IMR-90 (cell line): ENCODE results near the gene LRRIQ4. TPM values are rescaled to one million over a fixed set of nuclear protein-coding genes. Genes with fewer than 3 reads are reported as not detected.

ENCODE experiments used
- ATAC-seq: fragments of 200-7000 bp; cut with Tn5 transposase; 2 replicates; pipeline ENCODE4 v1.9.1; 2020; ENCODE audit warnings: low read depth, mild to moderate bottlenecking, moderate library complexity
- BruUV-seq: library from RNA; stranded (reverse); fragments of 400-500 nt; replicated peaks from 2 replicates; lab custom pipeline; 2021; lab: Mats Ljungman, UMichigan
- CTCF ChIA-PET: fragments of 300-600 bp; formaldehyde crosslinking; extraction: SDS; loops from one replicate; lab custom pipeline; 2021; ENCODE audit warnings: antibody characterized with exemption; lab: Yijun Ruan, JAX
- POLR2A ChIA-PET: fragments of 300-600 bp; sonication (Branson Sonifier 250); formaldehyde crosslinking; loops from one replicate; lab custom pipeline; 2022; ENCODE audit warnings: antibody characterized with exemption; ENCODE audit not compliant: unreplicated experiment; lab: Charles Lee
- DNase-seq: peaks from one replicate; pipeline ENCODE4 v3.0.0; 2013
- H2AFZ ChIP-seq: replicated peaks from 2 replicates; pipeline ENCODE3; 2013; ENCODE audit warnings: low read length, mild to moderate bottlenecking; ENCODE audit not compliant: poor library complexity
- H2AK5ac ChIP-seq: 2 replicates; pipeline ENCODE4 v1.6.1; 2013; ENCODE audit warnings: low read depth, low read length, inconsistent platforms
- H2AK9ac ChIP-seq: replicated peaks from 2 replicates; pipeline ENCODE3; 2013; ENCODE audit warnings: mild to moderate bottlenecking, low read depth, low read length, moderate library complexity; ENCODE audit not compliant: poor library complexity
- H2BK120ac ChIP-seq: 2 replicates; pipeline ENCODE4 v1.6.1; 2013; ENCODE audit warnings: low read depth, low read length, inconsistent platforms
- H2BK15ac ChIP-seq: 3 replicates; pipeline ENCODE4 v1.6.1; 2013; ENCODE audit warnings: low read depth, low read length, inconsistent platforms
- H2BK20ac ChIP-seq: 2 replicates; pipeline ENCODE4 v1.6.1; 2013; ENCODE audit warnings: low read depth, mild to moderate bottlenecking, inconsistent platforms, low read length, moderate library complexity
- H2BK5ac ChIP-seq: 2 replicates; pipeline ENCODE4 v1.6.1; 2013; ENCODE audit warnings: mild to moderate bottlenecking, low read depth, low read length, inconsistent platforms; ENCODE audit not compliant: poor library complexity, severe bottlenecking
- H3K14ac ChIP-seq: replicated peaks from 2 replicates; pipeline ENCODE4 v1.6.1; 2013; ENCODE audit warnings: low read depth, low read length, inconsistent platforms
- H3K18ac ChIP-seq: 2 replicates; pipeline ENCODE4 v1.6.1; 2013; ENCODE audit warnings: low read depth, low read length, control low read depth
- H3K23ac ChIP-seq: 2 replicates; pipeline ENCODE4 v1.6.1; 2013; ENCODE audit warnings: low read depth, low read length, inconsistent platforms
- H3K27ac ChIP-seq: 2 replicates; pipeline ENCODE4 v1.5.1; 2013; ENCODE audit warnings: mild to moderate bottlenecking, control low read depth, low read length; ENCODE audit not compliant: insufficient read depth
- H3K27me3 ChIP-seq: 2 replicates; pipeline ENCODE4 v1.6.1; 2013; ENCODE audit warnings: low read length; ENCODE audit not compliant: control insufficient read depth, insufficient read depth
- H3K36me3 ChIP-seq: 2 replicates; pipeline ENCODE4 v1.6.1; 2013; ENCODE audit warnings: low read length, mixed read lengths; ENCODE audit not compliant: control insufficient read depth, insufficient read depth
- H3K4ac ChIP-seq: 2 replicates; pipeline ENCODE4 v1.6.1; 2013; ENCODE audit warnings: low read depth, low read length, inconsistent platforms
- H3K4me1 ChIP-seq: 2 replicates; pipeline ENCODE4 v1.6.1; 2013; ENCODE audit warnings: low read length, mixed read lengths; ENCODE audit not compliant: control insufficient read depth, insufficient read depth
- H3K4me2 ChIP-seq: 2 replicates; pipeline ENCODE4 v1.6.1; 2013; ENCODE audit warnings: low read depth, mild to moderate bottlenecking, control low read depth, low read length, moderate library complexity
- H3K4me3 ChIP-seq: 2 replicates; pipeline ENCODE4 v1.5.1; 2013; ENCODE audit warnings: low read depth, mild to moderate bottlenecking, control low read depth, low read length, moderate library complexity; ENCODE audit not compliant: insufficient read depth
- H3K56ac ChIP-seq: 2 replicates; pipeline ENCODE4 v1.6.1; 2013; ENCODE audit warnings: low read length, inconsistent platforms; ENCODE audit not compliant: insufficient read depth; ENCODE audit errors: extremely low read depth
- H3K79me1 ChIP-seq, 2 experiments: 2 replicates each; pipeline ENCODE4 v1.6.1; 2013; ENCODE audit warnings: low read length in 2 of 2, inconsistent platforms in 1 of 2, low read depth in 1 of 2
- H3K9ac ChIP-seq: 2 replicates; pipeline ENCODE4 v1.6.1; 2013; ENCODE audit warnings: low read depth, low read length, control low read depth
- H3K9me1 ChIP-seq: 2 replicates; pipeline ENCODE4 v1.6.1; 2013; ENCODE audit warnings: low read length, inconsistent platforms; ENCODE audit not compliant: insufficient read depth
- H3K9me3 ChIP-seq: 2 replicates; pipeline ENCODE4 v1.6.1; 2013; ENCODE audit warnings: low read length; ENCODE audit not compliant: control insufficient read depth, insufficient read depth
- H4K20me1 ChIP-seq: 2 replicates; pipeline ENCODE4 v1.6.1; 2013; ENCODE audit warnings: low read length, inconsistent platforms; ENCODE audit not compliant: insufficient read depth
- H4K5ac ChIP-seq: 2 replicates; pipeline ENCODE4 v1.6.1; 2013; ENCODE audit warnings: mild to moderate bottlenecking, low read depth, low read length, control low read depth
- H4K8ac ChIP-seq, 2 experiments: 2 replicates each; pipeline ENCODE4 v1.6.1; 2013; ENCODE audit warnings: low read depth in 2 of 2, low read length in 2 of 2, control low read depth in 1 of 2, inconsistent platforms in 1 of 2
- H4K91ac ChIP-seq: 2 replicates; pipeline ENCODE4 v1.6.1; 2013; ENCODE audit warnings: low read depth, low read length, inconsistent platforms; ENCODE audit not compliant: insufficient read depth
- MAFK ChIP-seq: IDR thresholded peaks from 2 replicates; pipeline ENCODE4 v1.6.1; 2012; ENCODE audit warnings: low read depth, low read length, improper control_type of control experiment
- NFE2L2 ChIP-seq: fragments of 150-350 bp; IDR thresholded peaks from 2 replicates; pipeline ENCODE4 v1.6.1; 2016; ENCODE audit warnings: low read depth, mild to moderate bottlenecking, low read length
- WGBS, 2 experiments: methylation state at CpG; one replicate each; pipeline versions ENCODE4 v1.1.5 to v1.1.7; 2013; ENCODE audit warnings: missing lambda C conversion rate in 2 of 2; ENCODE audit not compliant: insufficient read length in 1 of 2; ENCODE audit errors: extremely low coverage in 2 of 2; 5-methylcytosine and 5-hydroxymethylcytosine counted together
- dilution Hi-C: fragments of 300-500 bp; cut with HindIII; formaldehyde crosslinking; loops from one replicate; pipeline ENCODE4 v1.14.3; 2018; ENCODE audit warnings: low sequenced_read_pairs; ENCODE audit not compliant: unreplicated experiment
- in situ Hi-C: fragments of 300-500 bp; cut with MboI; formaldehyde crosslinking; loops from 3 replicates; pipeline ENCODE4 v1.14.3; 2019; ENCODE audit warnings: low sequenced_read_pairs, inconsistent platforms, mixed read lengths
- intact Hi-C: fragments of 100-400 bp; cut with micrococcal nuclease; formaldehyde crosslinking; loops from 2 replicates; pipeline ENCODE4 v1.10.0; 2022
- polyA plus RNA-seq, 3 experiments: library from polyadenylated mRNA; depleted of rRNA; stranded (reverse); fragments of >200 nt; gene quantifications; 2 replicates each; pipeline ENCODE4 v1.2.3, GENCODE V29; 2012; ENCODE audit warnings: low replicate concordance in 1 of 3
- total RNA-seq: library from RNA; depleted of rRNA; stranded (reverse); fragments of >200 nt; gene quantifications from 2 replicates; pipeline ENCODE4 v1.2.3, GENCODE V29; 2012

LRRIQ4 gene
- total and polyA plus RNA-seq, 2 of the 4 experiments (the other 2 are of a cell fraction): not detected

- H2BK20ac ChIP-seq: no peak overlapping the region
- ATAC-seq (no peak), DNase-seq (no peak)
- POLR2A ChIA-PET: no interaction called here
- H2AK5ac ChIP-seq: no peak overlapping the region
- H2AK9ac ChIP-seq: no peak overlapping the region
- H4K8ac ChIP-seq: no peak overlapping the region
- BruUV-seq: no TSS peak
- H2BK120ac ChIP-seq: no peak overlapping the region
- H4K20me1 ChIP-seq: no peaks in the 10 kb centered on the region
- no peak overlapping the region for H3K14ac ChIP-seq
- no peak overlapping the region for H2BK5ac ChIP-seq
- H4K91ac ChIP-seq: no peak overlapping the region
- no peak overlapping the region for H3K4ac ChIP-seq
- CTCF ChIA-PET: no interaction called here
- no peaks in the 10 kb centered on the region for H3K9me3 ChIP-seq
- in situ Hi-C loops (no loop called here), intact Hi-C loops (no loop called here), dilution Hi-C loops (no loop called here)
- H3K18ac ChIP-seq: no peak overlapping the region
- H4K5ac ChIP-seq: no peak overlapping the region
- H3K27me3 ChIP-seq: no peaks in the 10 kb centered on the region
- H3K27ac ChIP-seq: no peak overlapping the region
- no peak overlapping the region for H2BK15ac ChIP-seq
- H3K9me1 ChIP-seq: no peaks in the 10 kb centered on the region; the same call in 1 of the 2 replicates
- H3K36me3 ChIP-seq: peaks cover 2% of the 10 kb centered on the region; the same call in 1 of the 2 replicates
- TF ChIP-seq MAFK (no peak), NFE2L2 (0 out of 2 replicates have a peak, but pooled peaks have one; percentile 11)
- no CpG with 5 or more reads among the region's 3 CpGs for whole genome bisulfite sequencing, 2 experiments
- no peak overlapping the region for H3K56ac ChIP-seq
- no peak overlapping the region for H3K9ac ChIP-seq
- no peaks in the 10 kb centered on the region for H3K79me1 ChIP-seq
- H3K4me3 ChIP-seq: no peak overlapping the region
- H3K4me2 ChIP-seq: no peak overlapping the region
- H3K23ac ChIP-seq: no peak overlapping the region
- H3K4me1 ChIP-seq: no peaks in the 10 kb centered on the region
- no peak overlapping the region for H2AFZ ChIP-seq
Observed at GRCh38 chr3:169804681-169805080, 8.0 kb upstream of the LRRIQ4 start.
